ENCODE results near the gene RAB7A.

DNA sequence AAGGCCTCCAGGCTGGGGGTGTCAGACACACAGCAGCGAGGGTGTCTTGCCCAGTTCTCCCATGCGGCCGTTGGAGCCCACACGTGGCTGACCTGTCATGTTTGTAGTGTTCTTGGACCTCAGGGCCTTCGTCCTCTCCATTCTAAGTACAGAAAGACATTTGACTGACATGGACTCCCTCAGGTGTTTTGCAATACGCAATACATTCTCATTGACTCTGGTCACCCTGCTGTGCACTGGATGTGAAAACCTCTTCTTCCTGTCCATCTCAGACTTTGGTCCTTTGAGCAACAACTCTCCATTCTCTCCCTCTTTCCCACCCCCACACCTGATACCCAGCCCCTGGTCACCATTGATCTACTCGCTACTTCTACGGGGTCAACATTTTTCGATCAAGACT, 124.6 kb downstream of the RAB7A start:
- TF ChIP-seq, protein P1, sequence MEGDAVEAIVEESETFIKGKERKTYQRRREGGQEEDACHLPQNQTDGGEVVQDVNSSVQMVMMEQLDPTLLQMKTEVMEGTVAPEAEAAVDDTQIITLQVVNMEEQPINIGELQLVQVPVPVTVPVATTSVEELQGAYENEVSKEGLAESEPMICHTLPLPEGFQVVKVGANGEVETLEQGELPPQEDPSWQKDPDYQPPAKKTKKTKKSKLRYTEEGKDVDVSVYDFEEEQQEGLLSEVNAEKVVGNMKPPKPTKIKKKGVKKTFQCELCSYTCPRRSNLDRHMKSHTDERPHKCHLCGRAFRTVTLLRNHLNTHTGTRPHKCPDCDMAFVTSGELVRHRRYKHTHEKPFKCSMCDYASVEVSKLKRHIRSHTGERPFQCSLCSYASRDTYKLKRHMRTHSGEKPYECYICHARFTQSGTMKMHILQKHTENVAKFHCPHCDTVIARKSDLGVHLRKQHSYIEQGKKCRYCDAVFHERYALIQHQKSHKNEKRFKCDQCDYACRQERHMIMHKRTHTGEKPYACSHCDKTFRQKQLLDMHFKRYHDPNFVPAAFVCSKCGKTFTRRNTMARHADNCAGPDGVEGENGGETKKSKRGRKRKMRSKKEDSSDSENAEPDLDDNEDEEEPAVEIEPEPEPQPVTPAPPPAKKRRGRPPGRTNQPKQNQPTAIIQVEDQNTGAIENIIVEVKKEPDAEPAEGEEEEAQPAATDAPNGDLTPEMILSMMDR (IDR thresholded peaks at IDR 0.05): no peak
- no peak for TF ChIP-seq EZH2 (IDR thresholded peaks at IDR 0.05)
